HepG2 (cell line): Measurements from ENCODE around the gene SLC25A33. TPM values are rescaled to one million over a fixed set of nuclear protein-coding genes. Genes with fewer than 3 reads are reported as not detected.
A peak's percentile ranks its signal among the peaks of the same experiment; 100 is the strongest.

Experiments used
- ATAD3A ChIP-seq: sonication (generic); formaldehyde crosslinking; IDR thresholded peaks from 2 replicates; pipeline ENCODE4 v1.4.0; 2020; ENCODE audit warnings: missing genetic modification reagents
- DMAP1 ChIP-seq: IDR thresholded peaks from 2 replicates; pipeline ENCODE4 v1.6.1; 2016
- HNRNPK ChIP-seq: fragments of 200-400 bp; formaldehyde crosslinking; IDR thresholded peaks from 2 replicates; pipeline ENCODE4 v1.6.1; 2018; ENCODE audit warnings: low read length, low read depth, moderate library complexity, mild to moderate bottlenecking; ENCODE audit not compliant: poor library complexity, severe bottlenecking
- IKZF5 ChIP-seq: IDR thresholded peaks from 2 replicates; pipeline ENCODE4 v1.6.1; 2018; ENCODE audit warnings: missing genetic modification reagents, mild to moderate bottlenecking, missing compliant biosample characterization
- KLF15 ChIP-seq: sonication (generic); formaldehyde crosslinking; IDR thresholded peaks from 2 replicates; pipeline ENCODE4 v1.8.1; 2023; ENCODE audit warnings: borderline replicate concordance, mild to moderate bottlenecking, inconsistent platforms, missing genetic modification reagents, mixed read lengths
- LCORL ChIP-seq, 2 experiments: fragments of 450-650 bp in 1 of 2; sonication (generic) in 1 of 2; formaldehyde crosslinking in 1 of 2; IDR thresholded peaks; 2 replicates each; pipeline versions ENCODE4 v1.5.0 to v1.6.1; 2017 to 2020; ENCODE audit warnings: antibody characterized with exemption in 1 of 2, missing genetic modification reagents in 1 of 2
- MIXL1 ChIP-seq: IDR thresholded peaks from 2 replicates; pipeline ENCODE4 v1.6.1; 2016
- MZF1 ChIP-seq: sonication (generic); formaldehyde crosslinking; IDR thresholded peaks from 2 replicates; pipeline ENCODE4 v1.8.1; 2023; ENCODE audit warnings: mild to moderate bottlenecking, missing genetic modification reagents, borderline replicate concordance
- SALL1 ChIP-seq: sonication (generic); formaldehyde crosslinking; IDR thresholded peaks from 2 replicates; pipeline ENCODE4 v1.8.0; 2022; ENCODE audit warnings: mild to moderate bottlenecking, missing genetic modification reagents
- THAP8 ChIP-seq: sonication (generic); formaldehyde crosslinking; IDR thresholded peaks from 2 replicates; pipeline ENCODE4 v1.5.1; 2020; ENCODE audit warnings: missing genetic modification reagents, mild to moderate bottlenecking, borderline replicate concordance
- ZFP62 ChIP-seq: sonication (generic); formaldehyde crosslinking; IDR thresholded peaks from 2 replicates; pipeline ENCODE4 v1.4.0; 2020; ENCODE audit warnings: missing genetic modification reagents
- ZNF281 ChIP-seq: sonication (generic); formaldehyde crosslinking; IDR thresholded peaks from 2 replicates; pipeline ENCODE4 v1.4.0; 2020; ENCODE audit warnings: missing genetic modification reagents, borderline replicate concordance
- ZNF510 ChIP-seq: sonication (generic); formaldehyde crosslinking; IDR thresholded peaks from 2 replicates; pipeline ENCODE4 v1.4.0; 2020; ENCODE audit warnings: low read depth, mild to moderate bottlenecking, missing genetic modification reagents
- ZNF549 ChIP-seq: sonication (generic); formaldehyde crosslinking; IDR thresholded peaks from 2 replicates; pipeline ENCODE4 v1.5.0; 2020; ENCODE audit warnings: missing genetic modification reagents
- polyA plus RNA-seq, 8 experiments: library from polyadenylated mRNA; depleted of rRNA in 3 of 8; stranded (reverse) in 7 of 8; unstranded in 1 of 8; fragments of >200 nt; fragmentation: Illumina TruSeq in 4 of 8; extraction: Trizol in 4 of 8; gene quantifications; 2 replicates each; pipeline versions ENCODE4 v1.2.1 to v1.2.3, GENCODE V29; 2011 to 2016; ENCODE audit warnings: low read depth in 4 of 8, missing spikeins in 1 of 8, mixed read lengths in 1 of 8; ENCODE audit not compliant: insufficient read depth in 1 of 8
- total RNA-seq, 5 experiments: library from RNA; depleted of rRNA; stranded (reverse); fragments of >200 nt; fragmentation: Illumina TruSeq; extraction: Trizol; gene quantifications; 2 replicates each; pipeline ENCODE4 v1.2.3, GENCODE V29; 2016; ENCODE audit warnings: low read depth in 1 of 5
- TF ChIP-seq, protein P1 (sequence below): sonication (generic); formaldehyde crosslinking; IDR thresholded peaks from 2 replicates; pipeline ENCODE4 v1.5.1; 2020; ENCODE audit warnings: missing genetic modification reagents, mild to moderate bottlenecking, borderline replicate concordance
- TF ChIP-seq, protein P2 (sequence below): sonication (generic); formaldehyde crosslinking; IDR thresholded peaks from 2 replicates; pipeline ENCODE4 v1.5.0; 2020; ENCODE audit warnings: missing genetic modification reagents
- TF ChIP-seq, protein P3 (sequence below): sonication (generic); formaldehyde crosslinking; IDR thresholded peaks from 2 replicates; pipeline ENCODE4 v1.9.0; 2021; ENCODE audit warnings: missing genetic modification reagents, mild to moderate bottlenecking, borderline replicate concordance
- TF ChIP-seq, protein P4 (sequence below): sonication (generic); formaldehyde crosslinking; IDR thresholded peaks from 2 replicates; pipeline ENCODE4 v1.5.0; 2020; ENCODE audit warnings: missing genetic modification reagents

Gene SLC25A33
- total and polyA plus RNA-seq, 2 of the 13 experiments (the other 11 are each of a cell fraction or from before 2014, with no cell fraction given): 15.4 to 50.3 TPM

DNA sequence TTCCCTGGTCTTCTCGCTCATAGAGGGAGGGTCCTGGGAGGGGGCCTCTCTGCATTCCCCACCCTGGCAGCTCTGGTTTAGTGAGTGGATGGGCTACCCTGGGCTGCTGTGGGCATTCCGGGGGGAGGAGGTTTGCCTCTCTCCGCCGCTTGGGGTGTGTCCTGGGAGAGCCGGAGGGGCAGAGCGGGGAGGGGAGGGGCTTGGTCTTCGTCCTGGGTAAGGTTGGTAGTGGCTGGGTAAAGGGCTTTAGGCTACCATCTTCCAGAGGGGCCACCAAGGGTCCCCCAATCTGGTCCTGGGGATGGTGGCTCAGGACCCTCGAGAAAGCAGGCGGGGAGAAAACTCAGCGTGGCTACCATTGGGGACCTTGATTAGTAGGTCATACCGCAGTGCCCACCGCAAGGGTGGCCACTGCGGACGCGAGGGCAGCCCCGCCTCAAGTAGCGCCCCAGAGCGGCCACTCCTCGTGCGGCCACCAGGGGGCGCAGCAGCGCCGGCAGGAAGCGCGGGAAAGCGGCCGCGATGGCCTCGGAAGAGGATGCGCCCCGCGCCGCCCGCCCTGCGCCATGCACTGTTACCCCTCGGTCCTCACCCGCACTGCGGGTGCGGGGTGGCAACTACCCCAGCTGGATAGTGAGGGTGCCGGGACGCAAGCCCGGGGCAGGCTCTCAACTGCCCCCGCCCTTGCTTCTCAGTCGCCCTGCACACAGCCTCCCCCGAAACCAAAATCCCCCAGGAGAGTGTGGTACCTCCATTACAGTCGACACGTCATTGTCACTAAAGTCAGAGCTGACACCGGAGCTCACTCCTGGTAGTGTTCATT is 44.1 kb upstream of the SLC25A33 start (continued):
- TF ChIP-seq IKZF5 (CRISPR knock-in tag): 0 out of 2 replicates have a peak, but pooled peaks have one; percentile 27
- no peak for TF ChIP-seq MIXL1
- no peak for TF ChIP-seq KLF15 (CRISPR knock-in tag)
- TF ChIP-seq ZNF549 (CRISPR knock-in tag): no peak
- TF ChIP-seq, protein P1, sequence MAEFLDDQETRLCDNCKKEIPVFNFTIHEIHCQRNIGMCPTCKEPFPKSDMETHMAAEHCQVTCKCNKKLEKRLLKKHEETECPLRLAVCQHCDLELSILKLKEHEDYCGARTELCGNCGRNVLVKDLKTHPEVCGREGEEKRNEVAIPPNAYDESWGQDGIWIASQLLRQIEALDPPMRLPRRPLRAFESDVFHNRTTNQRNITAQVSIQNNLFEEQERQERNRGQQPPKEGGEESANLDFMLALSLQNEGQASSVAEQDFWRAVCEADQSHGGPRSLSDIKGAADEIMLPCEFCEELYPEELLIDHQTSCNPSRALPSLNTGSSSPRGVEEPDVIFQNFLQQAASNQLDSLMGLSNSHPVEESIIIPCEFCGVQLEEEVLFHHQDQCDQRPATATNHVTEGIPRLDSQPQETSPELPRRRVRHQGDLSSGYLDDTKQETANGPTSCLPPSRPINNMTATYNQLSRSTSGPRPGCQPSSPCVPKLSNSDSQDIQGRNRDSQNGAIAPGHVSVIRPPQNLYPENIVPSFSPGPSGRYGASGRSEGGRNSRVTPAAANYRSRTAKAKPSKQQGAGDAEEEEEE (CRISPR knock-in tag): no peak
- TF ChIP-seq SALL1 (CRISPR knock-in tag): peak; percentile 70
- no peak for TF ChIP-seq ZFP62 (CRISPR knock-in tag)
- TF ChIP-seq, protein P2, sequence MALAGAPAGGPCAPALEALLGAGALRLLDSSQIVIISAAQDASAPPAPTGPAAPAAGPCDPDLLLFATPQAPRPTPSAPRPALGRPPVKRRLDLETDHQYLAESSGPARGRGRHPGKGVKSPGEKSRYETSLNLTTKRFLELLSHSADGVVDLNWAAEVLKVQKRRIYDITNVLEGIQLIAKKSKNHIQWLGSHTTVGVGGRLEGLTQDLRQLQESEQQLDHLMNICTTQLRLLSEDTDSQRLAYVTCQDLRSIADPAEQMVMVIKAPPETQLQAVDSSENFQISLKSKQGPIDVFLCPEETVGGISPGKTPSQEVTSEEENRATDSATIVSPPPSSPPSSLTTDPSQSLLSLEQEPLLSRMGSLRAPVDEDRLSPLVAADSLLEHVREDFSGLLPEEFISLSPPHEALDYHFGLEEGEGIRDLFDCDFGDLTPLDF (CRISPR knock-in tag): peak; percentile 74
- TF ChIP-seq ZNF510: no peak
- TF ChIP-seq ZNF281: no peak
- TF ChIP-seq, protein P3, sequence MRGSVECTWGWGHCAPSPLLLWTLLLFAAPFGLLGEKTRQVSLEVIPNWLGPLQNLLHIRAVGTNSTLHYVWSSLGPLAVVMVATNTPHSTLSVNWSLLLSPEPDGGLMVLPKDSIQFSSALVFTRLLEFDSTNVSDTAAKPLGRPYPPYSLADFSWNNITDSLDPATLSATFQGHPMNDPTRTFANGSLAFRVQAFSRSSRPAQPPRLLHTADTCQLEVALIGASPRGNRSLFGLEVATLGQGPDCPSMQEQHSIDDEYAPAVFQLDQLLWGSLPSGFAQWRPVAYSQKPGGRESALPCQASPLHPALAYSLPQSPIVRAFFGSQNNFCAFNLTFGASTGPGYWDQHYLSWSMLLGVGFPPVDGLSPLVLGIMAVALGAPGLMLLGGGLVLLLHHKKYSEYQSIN (CRISPR knock-in tag): no peak
- no peak for TF ChIP-seq DMAP1 (CRISPR knock-in tag)
- TF ChIP-seq MZF1 (CRISPR knock-in tag): no peak
- no peak for TF ChIP-seq THAP8 (CRISPR knock-in tag)
- no peak for TF ChIP-seq LCORL (IDR thresholded peaks at IDR 0.05)
- peak; percentile 40; the same call in 1 of the 2 replicates for TF ChIP-seq LCORL (CRISPR knock-in tag; IDR thresholded peaks at IDR 0.05)
- TF ChIP-seq, protein P4, sequence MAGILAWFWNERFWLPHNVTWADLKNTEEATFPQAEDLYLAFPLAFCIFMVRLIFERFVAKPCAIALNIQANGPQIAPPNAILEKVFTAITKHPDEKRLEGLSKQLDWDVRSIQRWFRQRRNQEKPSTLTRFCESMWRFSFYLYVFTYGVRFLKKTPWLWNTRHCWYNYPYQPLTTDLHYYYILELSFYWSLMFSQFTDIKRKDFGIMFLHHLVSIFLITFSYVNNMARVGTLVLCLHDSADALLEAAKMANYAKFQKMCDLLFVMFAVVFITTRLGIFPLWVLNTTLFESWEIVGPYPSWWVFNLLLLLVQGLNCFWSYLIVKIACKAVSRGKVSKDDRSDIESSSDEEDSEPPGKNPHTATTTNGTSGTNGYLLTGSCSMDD (CRISPR knock-in tag): no peak
- no peak for TF ChIP-seq ATAD3A (CRISPR knock-in tag)
- TF ChIP-seq HNRNPK: no peak
